GM12878 (cell line): ENCODE measurements around the gene MRPS18A. TPM values are rescaled to one million over a fixed set of nuclear protein-coding genes. Genes with fewer than 3 reads are reported as not detected.

Source experiments
- ATF7 ChIP-seq: fragments of 450-650 bp; IDR thresholded peaks from 2 replicates; pipeline ENCODE4 v1.6.1; 2016; ENCODE audit warnings: low read depth, mild to moderate bottlenecking
- CHD2 ChIP-seq: IDR thresholded peaks from 2 replicates; pipeline ENCODE4 v1.6.1; 2011; ENCODE audit warnings: low read depth, low read length, improper control_type of control experiment, borderline replicate concordance
- DPF2 ChIP-seq: fragments of 450-650 bp; IDR thresholded peaks from 2 replicates; pipeline ENCODE4 v1.6.1; 2017; ENCODE audit warnings: mild to moderate bottlenecking
- GABPA ChIP-seq: IDR thresholded peaks from 2 replicates; pipeline ENCODE4 v1.6.1; 2014; ENCODE audit warnings: antibody characterized with exemption, low read depth, mild to moderate bottlenecking, inconsistent platforms
- IKZF2 ChIP-seq, 2 experiments: fragments of 450-650 bp; IDR thresholded peaks; 2 replicates each; pipeline ENCODE4 v1.6.1; 2017; ENCODE audit warnings: mild to moderate bottlenecking in 2 of 2, moderate library complexity in 2 of 2
- MTA3 ChIP-seq: IDR thresholded peaks from 2 replicates; pipeline ENCODE4 v1.6.1; 2012; ENCODE audit warnings: low read length, inconsistent platforms, borderline replicate concordance
- MYC ChIP-seq: IDR thresholded peaks from 2 replicates; pipeline ENCODE4 v1.6.1; 2011; ENCODE audit warnings: mild to moderate bottlenecking, low read length, moderate library complexity, inconsistent platforms; ENCODE audit not compliant: insufficient read depth, insufficient replicate concordance, insufficient read length, severe bottlenecking
- NR2C2 ChIP-seq: IDR thresholded peaks from 2 replicates; pipeline ENCODE4 v1.6.1; 2011; ENCODE audit warnings: borderline replicate concordance, low read depth; ENCODE audit not compliant: control insufficient read depth, insufficient read length
- PAX5 ChIP-seq: IDR thresholded peaks from 2 replicates; pipeline ENCODE4 v1.6.1; 2011; ENCODE audit warnings: low read depth, low read length, borderline replicate concordance
- PAX8 ChIP-seq: fragments of 450-650 bp; IDR thresholded peaks from 2 replicates; pipeline ENCODE4 v1.6.1; 2017; ENCODE audit warnings: mild to moderate bottlenecking, moderate library complexity
- PKNOX1 ChIP-seq: fragments of 450-650 bp; IDR thresholded peaks from 2 replicates; pipeline ENCODE4 v1.6.1; 2016; ENCODE audit warnings: mild to moderate bottlenecking
- POLR2A ChIP-seq: IDR thresholded peaks from 2 replicates; pipeline ENCODE4 v1.6.1; 2011; ENCODE audit warnings: low read depth, mild to moderate bottlenecking, low read length
- POLR2AphosphoS2 ChIP-seq: IDR thresholded peaks from 2 replicates; pipeline ENCODE4 v1.6.1; 2011; ENCODE audit warnings: low read depth, mild to moderate bottlenecking, low read length, improper control_type of control experiment, moderate library complexity
- PRDM15 ChIP-seq: fragments of 450-650 bp; formaldehyde crosslinking; IDR thresholded peaks from 2 replicates; pipeline ENCODE4 v1.4.0; 2020; ENCODE audit warnings: mild to moderate bottlenecking, moderate library complexity
- RBBP5 ChIP-seq: fragments of 200-600 bp; sonication (generic); conservative IDR thresholded peaks from 2 replicates; pipeline ENCODE4 v1.6.1; 2016
- SMAD5 ChIP-seq: IDR thresholded peaks from 2 replicates; pipeline ENCODE4 v1.6.1; 2016; ENCODE audit warnings: antibody characterized with exemption, low read depth
- TAF1 ChIP-seq: IDR thresholded peaks from 2 replicates; pipeline ENCODE4 v1.6.1; 2011; ENCODE audit warnings: mild to moderate bottlenecking, low read depth, low read length, borderline replicate concordance
- TCF12 ChIP-seq: IDR thresholded peaks from 2 replicates; pipeline ENCODE4 v1.6.1; 2011; ENCODE audit warnings: low read depth, mild to moderate bottlenecking, low read length
- USF1 ChIP-seq: IDR thresholded peaks from 2 replicates; pipeline ENCODE4 v1.6.1; 2011; ENCODE audit warnings: borderline replicate concordance, low read depth, mild to moderate bottlenecking, moderate library complexity, mixed read lengths, low read length; ENCODE audit not compliant: insufficient read depth; ENCODE audit errors: extremely low read length
- ZNF207 ChIP-seq: fragments of 450-650 bp; IDR thresholded peaks from 2 replicates; pipeline ENCODE4 v1.6.1; 2014; ENCODE audit warnings: antibody characterized with exemption, mild to moderate bottlenecking, borderline replicate concordance
- ZNF622 ChIP-seq: fragments of 450-650 bp; IDR thresholded peaks from 2 replicates; pipeline ENCODE4 v1.6.1; 2017; ENCODE audit warnings: mild to moderate bottlenecking, inconsistent platforms
- polyA plus RNA-seq, 11 experiments: library from polyadenylated mRNA; depleted of rRNA in 4 of 11; unstranded in 6 of 11; stranded (reverse) in 5 of 11; fragments of >200 nt; fragmentation: Nextera tagmentation in 4 of 11; fragmentation: Illumina TruSeq in 1 of 11; extraction: Ambion mirVana in 4 of 11; extraction: Trizol in 1 of 11; gene quantifications; 1 replicate in 1 of 11; 2 replicates in 10 of 11; pipeline versions ENCODE4 v1.2.1 to v1.2.3, GENCODE V29; 2011 to 2016; ENCODE audit warnings: inconsistent platforms in 2 of 11, missing spikeins in 2 of 11, low read depth in 1 of 11
- total RNA-seq, 4 experiments: library from RNA; depleted of rRNA in 3 of 4; stranded (reverse); fragments of >200 nt in 3 of 4; fragmentation: Illumina TruSeq in 1 of 4; extraction: Trizol in 1 of 4; gene quantifications; 2 replicates each; pipeline versions ENCODE4 v1.2.1 to v1.2.3, GENCODE V29; 2013 to 2021

Gene MRPS18A
- total and polyA plus RNA-seq, 10 of the 15 experiments (the other 5 are each of a cell fraction or from before 2014, with no cell fraction given): 66.3 to 158 (median 98.7) TPM

GRCh38 chr6:43724914-43725642 is 37.5 kb upstream of the MRPS18A start (continued):
- TF ChIP-seq TCF12 (no peak; the same call in 1 of the 2 replicates), USF1 (no peak), ZNF207 (no peak), CHD2 (peak; percentile 58; the same call in 1 of the 2 replicates), ATF7 (peak; percentile 86), SMAD5 (no peak), PKNOX1 (no peak), PAX8 (no peak), POLR2AphosphoS2 (no peak), GABPA (no peak), DPF2 (peak; percentile 96), ZNF622 (no peak), MTA3 (no peak), PAX5 (peak; percentile 85; the same call in 1 of the 2 replicates), IKZF2 (IDR thresholded peaks at IDR 0.05) (peak; percentile 98 to 99), MYC (peak; percentile 50), TAF1 (no peak), POLR2A (peak; percentile 72), PRDM15 (no peak), RBBP5 (no peak), NR2C2 (no peak)
